ENCODE results near the gene TNK1.

DNA sequence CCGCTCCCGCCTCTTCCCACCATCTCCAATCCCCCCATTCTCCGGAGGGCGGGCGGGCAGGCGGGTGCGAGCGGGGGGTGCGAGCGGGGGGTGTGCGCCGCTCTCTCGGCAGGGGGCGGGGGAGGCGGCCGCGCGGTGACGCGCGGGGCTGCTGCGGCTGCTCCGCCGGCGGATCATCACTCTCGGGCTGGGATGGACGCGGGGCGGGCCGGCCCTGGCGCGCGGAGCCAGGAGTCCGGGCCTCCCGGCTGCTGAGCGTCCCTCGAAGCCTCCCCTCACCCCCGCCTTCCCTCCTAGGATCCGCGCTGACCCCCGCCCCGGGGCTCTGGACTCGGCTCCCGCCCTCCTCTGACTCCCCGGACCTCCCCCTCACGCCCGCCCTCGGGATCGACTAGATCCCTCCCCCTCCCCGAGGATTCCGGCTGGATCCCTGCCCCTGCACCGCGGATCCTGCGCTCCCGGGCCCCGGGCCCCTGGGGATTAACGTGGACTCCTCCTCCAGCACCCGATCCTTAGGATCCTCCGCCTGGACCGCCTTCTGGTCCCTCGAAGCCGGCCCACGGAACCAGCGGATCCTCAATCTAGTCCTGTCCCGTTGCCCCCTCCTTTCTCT, 24.0 kb downstream of the TNK1 start:
- TF ChIP-seq EP300 (IDR thresholded peaks at IDR 0.05; ENCODE audit: low read depth) (no peak), POLR2A (IDR thresholded peaks at IDR 0.05) (peak; percentile 39)

Data from transverse colon (tissue), 1 donor.